Measurements from ENCODE around the gene COL5A2. TPM values are rescaled to one million over a fixed set of nuclear protein-coding genes. Genes with fewer than 3 reads are reported as not detected.

Gene COL5A2
- polyA plus RNA-seq, 4 donors, result 0.45 to 66.1 (median 7.8) TPM

DNA sequence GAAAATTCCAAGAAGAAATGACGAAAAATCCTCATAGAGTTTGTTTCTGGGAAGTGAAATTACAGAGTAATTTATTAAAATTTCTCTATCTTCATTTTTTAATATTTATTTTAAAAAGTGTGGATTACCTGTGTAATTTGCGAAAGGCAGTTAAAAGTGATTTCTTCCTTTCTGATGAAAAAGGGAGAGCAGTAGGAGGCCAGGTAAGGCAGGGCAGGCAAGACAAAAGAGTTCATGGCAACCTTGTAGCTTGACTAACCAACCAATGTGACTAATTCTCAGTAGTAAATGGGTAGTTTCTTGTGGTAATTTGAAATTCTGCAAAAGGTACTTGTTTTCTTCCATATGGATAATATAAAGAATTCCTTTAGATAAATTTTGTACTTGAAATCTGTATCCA, 34.9 kb upstream of the COL5A2 start:
- no peaks in the 10 kb centered on the region for H3K9me3 ChIP-seq (ENCODE audit: control insufficient read depth in 2 of 2, insufficient read depth in 1 of 2, low read depth in 1 of 2, low read length in 1 of 2)
- H3K36me3 ChIP-seq (ENCODE audit: control insufficient read depth in 3 of 3, insufficient read depth in 2 of 3, low read depth in 1 of 3, low read length in 3 of 3), result no peaks in the 10 kb centered on the region
- H3K27me3 ChIP-seq (ENCODE audit: control insufficient read depth in 3 of 3, insufficient read depth in 3 of 3, low read length in 3 of 3), result no peaks in the 10 kb centered on the region
- no peak overlapping the region for H3K4me3 ChIP-seq (ENCODE audit: low read depth in 1 of 3, low read length in 3 of 3)
- WGBS, 3 donors, result 90 to 93% (median 92%) methylated on average over 2 of the region's 2 CpGs
- FAIRE-seq (no peak), DNase-seq (no peak)
- no peaks in the 10 kb centered on the region for H3K4me1 ChIP-seq (ENCODE audit: control insufficient read depth in 3 of 3, insufficient read depth in 2 of 3, low read depth in 1 of 3, low read length in 2 of 3)
- no peak overlapping the region for H3K27ac ChIP-seq (ENCODE audit: low read depth in 1 of 3, low read length in 2 of 3)

DNA sequence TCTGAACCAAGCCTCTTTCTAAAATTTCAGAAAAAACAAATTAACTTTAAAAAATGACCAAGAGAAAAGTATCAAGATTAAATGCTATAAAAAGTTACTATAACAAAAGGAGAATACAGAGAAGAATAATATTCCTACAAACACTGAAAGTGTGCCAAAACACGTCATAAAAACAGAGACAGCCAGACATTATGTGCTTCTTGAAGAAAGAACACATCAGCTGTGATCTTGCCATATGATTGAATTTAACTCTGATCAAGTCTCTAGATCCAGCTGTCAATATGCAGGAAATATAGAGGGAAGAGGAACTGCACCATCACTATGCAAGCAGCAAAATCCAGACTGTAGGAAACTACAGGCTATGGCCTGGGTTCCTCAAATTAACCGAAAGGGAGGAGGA, 33.7 kb upstream of the COL5A2 start:
- 78 to 85% (median 84%) methylated on average over 2 of the region's 2 CpGs for WGBS, 3 donors
- Histone ChIP-seq H3K4me3 (ENCODE audit: low read depth in 1 of 3, low read length in 3 of 3) (no peak overlapping the region), H3K9me3 (ENCODE audit: control insufficient read depth in 2 of 2, insufficient read depth in 1 of 2, low read depth in 1 of 2, low read length in 1 of 2) (no peaks in the 10 kb centered on the region), H3K27me3 (ENCODE audit: control insufficient read depth in 3 of 3, insufficient read depth in 3 of 3, low read length in 3 of 3) (no peaks in the 10 kb centered on the region), H3K27ac (ENCODE audit: low read depth in 1 of 3, low read length in 2 of 3) (no peak overlapping the region), H3K4me1 (ENCODE audit: control insufficient read depth in 3 of 3, insufficient read depth in 2 of 3, low read depth in 1 of 3, low read length in 2 of 3) (no peaks in the 10 kb centered on the region), H3K36me3 (ENCODE audit: control insufficient read depth in 3 of 3, insufficient read depth in 2 of 3, low read depth in 1 of 3, low read length in 3 of 3) (no peaks in the 10 kb centered on the region)
- no peak for DNase-seq
- FAIRE-seq, result no peak

DNA sequence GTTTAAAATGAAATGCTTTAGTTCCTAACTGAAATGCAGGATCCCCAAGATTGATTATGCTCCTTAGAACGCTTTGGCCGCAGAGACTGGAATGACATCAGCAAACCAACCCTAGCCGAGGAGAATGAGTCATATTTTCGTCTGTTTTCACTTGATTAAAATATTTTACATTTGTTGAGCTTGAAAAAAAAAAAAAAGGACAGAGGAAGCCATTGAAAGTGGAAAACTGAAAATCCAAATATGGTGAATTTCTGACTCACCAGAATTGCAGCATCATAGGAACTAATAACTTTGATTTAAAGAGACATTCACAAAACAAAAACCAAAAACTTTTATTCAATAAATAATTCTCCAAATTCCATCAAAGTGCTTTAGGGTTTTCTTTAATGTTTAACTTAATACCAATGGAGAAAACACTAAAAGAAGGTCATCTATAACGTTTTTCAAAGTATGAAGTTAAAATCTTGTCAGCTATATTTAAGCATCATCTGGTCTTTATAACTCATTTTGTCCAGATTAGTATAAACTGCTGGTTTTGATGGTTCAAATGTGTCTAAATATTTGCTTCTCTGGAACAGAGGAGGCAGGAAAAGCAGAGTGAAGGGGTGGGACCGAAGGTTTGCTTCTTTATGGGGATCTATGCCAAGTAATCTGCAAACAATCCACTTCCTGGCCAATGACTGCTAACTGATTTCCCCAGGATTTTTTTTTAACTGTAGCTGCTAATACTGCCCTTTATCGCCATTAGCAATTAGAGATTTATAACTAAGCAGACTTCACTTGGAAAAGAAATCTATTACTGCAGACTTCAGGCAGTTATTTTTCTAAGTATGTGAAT, 30.9 kb upstream of the COL5A2 start:
- Histone ChIP-seq H3K27me3 (ENCODE audit: control insufficient read depth in 3 of 3, insufficient read depth in 3 of 3, low read length in 3 of 3) (no peaks in the 10 kb centered on the region), H3K9me3 (ENCODE audit: control insufficient read depth in 2 of 2, insufficient read depth in 1 of 2, low read depth in 1 of 2, low read length in 1 of 2) (no peaks in the 10 kb centered on the region), H3K27ac (ENCODE audit: low read depth in 1 of 3, low read length in 2 of 3) (peak overlapping the region in 2 of 3 donors; percentile 75 to 80), H3K36me3 (ENCODE audit: control insufficient read depth in 3 of 3, insufficient read depth in 2 of 3, low read depth in 1 of 3, low read length in 3 of 3) (no peaks in the 10 kb centered on the region), H3K4me3 (ENCODE audit: low read depth in 1 of 3, low read length in 3 of 3) (no peak overlapping the region), H3K4me1 (ENCODE audit: control insufficient read depth in 3 of 3, insufficient read depth in 2 of 3, low read depth in 1 of 3, low read length in 2 of 3) (no peaks in the 10 kb centered on the region)
- DNase-seq, result peak in 1 of 2 donors; percentile 36
- WGBS, 3 donors, result 31 to 44% (median 39%) methylated on average over 7 of the region's 7 CpGs
- FAIRE-seq, result no peak

DNA sequence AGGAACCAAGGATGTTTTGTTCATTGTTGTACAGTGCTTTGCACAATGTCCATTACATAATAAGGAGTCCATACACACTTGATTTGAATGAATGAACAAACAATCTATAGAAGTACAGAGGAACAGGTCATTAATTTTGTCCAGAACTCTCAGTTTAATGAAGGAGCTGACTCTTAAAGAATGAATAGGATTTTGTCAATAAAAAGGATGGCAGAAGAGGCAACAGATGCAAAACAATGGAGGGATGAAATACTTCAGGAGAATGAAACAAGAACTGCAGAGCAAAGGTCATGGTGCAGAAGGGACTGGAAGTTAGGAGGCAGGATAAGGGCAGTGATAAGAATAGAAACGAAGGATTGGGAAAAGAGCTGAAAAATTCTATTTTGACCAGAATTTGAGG, 28.7 kb upstream of the COL5A2 start:
- WGBS, 3 donors, result 4 to 27% (median 14%) methylated on average over 1 of the region's 1 CpG
- no peaks in the 10 kb centered on the region for H3K36me3 ChIP-seq (ENCODE audit: control insufficient read depth in 3 of 3, insufficient read depth in 2 of 3, low read depth in 1 of 3, low read length in 3 of 3)
- no peaks in the 10 kb centered on the region for H3K4me1 ChIP-seq (ENCODE audit: control insufficient read depth in 3 of 3, insufficient read depth in 2 of 3, low read depth in 1 of 3, low read length in 2 of 3)
- no peaks in the 10 kb centered on the region for H3K9me3 ChIP-seq (ENCODE audit: control insufficient read depth in 2 of 2, insufficient read depth in 1 of 2, low read depth in 1 of 2, low read length in 1 of 2)
- no peaks in the 10 kb centered on the region for H3K27me3 ChIP-seq (ENCODE audit: control insufficient read depth in 3 of 3, insufficient read depth in 3 of 3, low read length in 3 of 3)
- H3K4me3 ChIP-seq (ENCODE audit: low read depth in 1 of 3, low read length in 3 of 3), result no peak overlapping the region
- DNase-seq, result no peak
- H3K27ac ChIP-seq (ENCODE audit: low read depth in 1 of 3, low read length in 2 of 3), result no peak overlapping the region
- FAIRE-seq, result no peak

DNA sequence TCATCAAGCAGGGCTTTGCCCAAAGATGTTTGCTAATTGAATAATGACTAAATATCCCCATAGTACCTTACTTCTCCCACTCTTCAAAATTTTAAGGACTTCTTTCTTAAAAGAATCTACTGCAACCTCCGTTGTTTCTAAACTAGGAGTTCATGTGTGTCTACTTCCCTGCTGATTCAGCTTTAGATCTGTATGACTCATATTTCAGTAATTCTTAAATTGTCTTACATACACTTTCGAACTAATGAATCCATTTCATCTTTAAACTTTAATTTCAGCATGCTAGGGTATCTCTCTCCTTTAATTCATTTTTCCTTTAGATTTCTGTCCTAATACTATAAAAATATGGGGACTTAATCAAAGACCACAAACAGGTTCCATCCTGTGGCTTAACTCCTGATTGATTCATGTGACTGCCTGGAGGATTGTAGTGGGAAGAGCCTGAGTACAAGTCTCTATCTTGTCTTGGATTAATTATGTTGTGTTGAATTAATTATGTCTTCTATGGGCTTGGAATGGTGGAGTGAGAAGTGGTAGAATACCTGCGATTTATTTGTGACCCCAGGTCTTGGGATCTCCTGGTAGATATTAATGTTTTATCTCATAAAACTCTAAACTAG, 24.9 kb upstream of the COL5A2 start:
- 70 to 76% (median 71%) methylated on average over 3 of the region's 3 CpGs for WGBS, 3 donors
- no peak for FAIRE-seq
- H3K9me3 ChIP-seq (ENCODE audit: control insufficient read depth in 2 of 2, insufficient read depth in 1 of 2, low read depth in 1 of 2, low read length in 1 of 2), result no peaks in the 10 kb centered on the region

DNA sequence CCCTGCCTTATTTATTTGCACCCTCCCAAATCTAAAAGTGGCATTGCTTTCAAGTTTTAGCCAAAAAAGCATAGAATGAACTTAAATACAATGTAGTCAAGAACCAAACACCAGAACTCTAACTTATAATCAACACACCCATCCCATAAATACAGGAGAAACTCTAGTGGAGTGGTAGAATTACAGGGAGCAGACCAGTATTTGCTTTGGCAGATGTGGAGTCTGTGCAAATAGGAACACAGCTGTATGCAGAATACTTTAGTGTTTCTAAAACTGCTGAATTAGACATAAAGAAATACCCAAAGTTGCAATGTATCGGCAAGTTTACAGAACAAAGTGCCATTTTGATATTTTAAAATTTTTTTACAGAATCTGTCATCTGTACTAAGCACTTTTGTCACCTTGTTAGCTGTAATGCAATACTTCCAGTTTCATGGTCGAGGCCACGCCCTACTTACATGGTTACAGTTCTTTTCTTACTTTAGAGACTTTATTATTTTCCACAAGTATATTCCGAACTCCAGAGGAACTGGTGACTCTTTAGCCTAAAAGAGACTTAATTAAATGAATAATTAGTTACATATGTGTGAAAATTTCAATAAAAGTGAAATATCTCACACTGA, 23.7 kb upstream of the COL5A2 start:
- no peak overlapping the region for H3K27ac ChIP-seq (ENCODE audit: low read depth in 1 of 3, low read length in 2 of 3)
- WGBS, 3 donors, result 74 to 82% (median 76%) methylated on average over 4 of the region's 4 CpGs
- no peaks in the 10 kb centered on the region for H3K27me3 ChIP-seq (ENCODE audit: control insufficient read depth in 3 of 3, insufficient read depth in 3 of 3, low read length in 3 of 3)
- H3K9me3 ChIP-seq (ENCODE audit: control insufficient read depth in 2 of 2, insufficient read depth in 1 of 2, low read depth in 1 of 2, low read length in 1 of 2), result no peaks in the 10 kb centered on the region
- no peaks in the 10 kb centered on the region for H3K4me1 ChIP-seq (ENCODE audit: control insufficient read depth in 3 of 3, insufficient read depth in 2 of 3, low read depth in 1 of 3, low read length in 2 of 3)
- no peak overlapping the region for H3K4me3 ChIP-seq (ENCODE audit: low read depth in 1 of 3, low read length in 3 of 3)
- DNase-seq, result no peak
- no peaks in the 10 kb centered on the region for H3K36me3 ChIP-seq (ENCODE audit: control insufficient read depth in 3 of 3, insufficient read depth in 2 of 3, low read depth in 1 of 3, low read length in 3 of 3)
- FAIRE-seq, result no peak

More for the DNA sequence above, 24.9 kb upstream of the COL5A2 start:
- Histone ChIP-seq H3K36me3 (ENCODE audit: control insufficient read depth in 3 of 3, insufficient read depth in 2 of 3, low read depth in 1 of 3, low read length in 3 of 3) (no peaks in the 10 kb centered on the region), H3K4me3 (ENCODE audit: low read depth in 1 of 3, low read length in 3 of 3) (no peak overlapping the region), H3K4me1 (ENCODE audit: control insufficient read depth in 3 of 3, insufficient read depth in 2 of 3, low read depth in 1 of 3, low read length in 2 of 3) (no peaks in the 10 kb centered on the region), H3K27ac (ENCODE audit: low read depth in 1 of 3, low read length in 2 of 3) (no peak overlapping the region), H3K27me3 (ENCODE audit: control insufficient read depth in 3 of 3, insufficient read depth in 3 of 3, low read length in 3 of 3) (no peaks in the 10 kb centered on the region)
- no peak for DNase-seq

DNA sequence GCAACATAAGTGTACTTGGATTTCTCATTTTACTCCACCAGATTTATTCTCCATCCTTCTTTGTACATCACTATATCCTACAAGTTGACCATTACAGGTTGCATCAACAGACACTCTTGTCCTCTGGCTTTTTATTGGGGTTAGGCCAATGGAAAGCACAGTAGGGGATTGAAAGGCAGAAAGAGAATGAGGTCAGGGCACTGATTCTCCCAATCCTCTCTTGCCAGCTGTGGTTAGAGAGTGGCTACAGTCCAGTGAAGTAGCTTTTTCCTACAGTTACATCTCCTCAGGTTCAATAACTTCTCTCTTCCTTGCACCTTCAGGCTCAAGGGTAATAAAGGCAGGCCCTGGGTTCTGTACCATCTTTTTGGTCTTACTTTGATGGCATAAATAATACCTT, 20.2 kb upstream of the COL5A2 start:
- Histone ChIP-seq H3K4me3 (ENCODE audit: low read depth in 1 of 3, low read length in 3 of 3) (no peak overlapping the region), H3K36me3 (ENCODE audit: control insufficient read depth in 3 of 3, insufficient read depth in 2 of 3, low read depth in 1 of 3, low read length in 3 of 3) (no peaks in the 10 kb centered on the region), H3K9me3 (ENCODE audit: control insufficient read depth in 2 of 2, insufficient read depth in 1 of 2, low read depth in 1 of 2, low read length in 1 of 2) (no peaks in the 10 kb centered on the region), H3K4me1 (ENCODE audit: control insufficient read depth in 3 of 3, insufficient read depth in 2 of 3, low read depth in 1 of 3, low read length in 2 of 3) (no peaks in the 10 kb centered on the region), H3K27me3 (ENCODE audit: control insufficient read depth in 3 of 3, insufficient read depth in 3 of 3, low read length in 3 of 3) (no peaks in the 10 kb centered on the region), H3K27ac (ENCODE audit: low read depth in 1 of 3, low read length in 2 of 3) (no peak overlapping the region)
- DNase-seq (no peak), FAIRE-seq (no peak)

DNA sequence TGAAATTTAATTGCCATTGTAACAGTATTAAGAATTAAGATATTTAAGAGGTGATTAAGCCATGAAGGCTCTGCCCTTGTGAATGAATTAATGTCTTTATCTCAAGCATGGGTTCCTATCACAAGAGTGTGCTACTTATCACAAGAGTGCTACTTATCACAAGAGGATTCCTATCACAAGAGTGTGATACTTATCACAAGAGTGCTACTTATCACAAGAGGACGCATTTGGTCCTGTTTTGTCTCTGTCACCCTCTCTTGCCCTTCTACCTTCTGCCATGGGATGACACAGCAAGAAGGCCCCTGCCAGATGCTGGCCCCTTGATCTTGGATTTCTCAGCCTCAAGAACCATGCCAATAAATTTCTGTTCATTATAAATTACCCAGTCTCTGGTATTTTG, 13.2 kb upstream of the COL5A2 start:
- H3K36me3 ChIP-seq (ENCODE audit: control insufficient read depth in 3 of 3, insufficient read depth in 2 of 3, low read depth in 1 of 3, low read length in 3 of 3), result no peaks in the 10 kb centered on the region
- WGBS, 3 donors, result 54 to 85% (median 71%) methylated on average over 1 of the region's 1 CpG

More for the DNA sequence above, 13.2 kb upstream of the COL5A2 start:
- Histone ChIP-seq H3K27ac (ENCODE audit: low read depth in 1 of 3, low read length in 2 of 3) (no peak overlapping the region), H3K9me3 (ENCODE audit: control insufficient read depth in 2 of 2, insufficient read depth in 1 of 2, low read depth in 1 of 2, low read length in 1 of 2) (no peaks in the 10 kb centered on the region), H3K4me3 (ENCODE audit: low read depth in 1 of 3, low read length in 3 of 3) (no peak overlapping the region), H3K27me3 (ENCODE audit: control insufficient read depth in 3 of 3, insufficient read depth in 3 of 3, low read length in 3 of 3) (no peaks in the 10 kb centered on the region), H3K4me1 (ENCODE audit: control insufficient read depth in 3 of 3, insufficient read depth in 2 of 3, low read depth in 1 of 3, low read length in 2 of 3) (no peaks in the 10 kb centered on the region)
- DNase-seq (no peak), FAIRE-seq (no peak)

Data from small intestine (tissue), 7 donors.